HG02588 (cell line): ENCODE measurements around the gene CROCC.

Experiments
- ATAC-seq: cut with Tn5 transposase; IDR thresholded peaks from one replicate; pipeline ENCODE4 v1.9.1; 2021; ENCODE audit warnings: mild to moderate bottlenecking, moderate library complexity; ENCODE audit not compliant: unreplicated experiment

The CROCC gene

GRCh38 chr1:16982902-16983301 is 61.2 kb downstream of the CROCC start:
- no peak for ATAC-seq

- ATAC-seq = no peak
Measured at GRCh38 chr1:16983649-16984048, 61.9 kb downstream of the CROCC start.

GRCh38 chr1:16984717-16985116 is 63.0 kb downstream of the CROCC start:
- no peak for ATAC-seq

- no peak for ATAC-seq
Measured at GRCh38 chr1:16986113-16986512, 64.4 kb downstream of the CROCC start.

- no peak for ATAC-seq
Measured at GRCh38 chr1:16986560-16986959, 64.8 kb downstream of the CROCC start.

GRCh38 chr1:16986962-16987361 is 65.2 kb downstream of the CROCC start:
- ATAC-seq = no peak

- no peak for ATAC-seq
Measured at GRCh38 chr1:16988210-16988609, 66.5 kb downstream of the CROCC start.

GRCh38 chr1:16989676-16990391 is 68.1 kb downstream of the CROCC start:
- ATAC-seq = no peak

- ATAC-seq = no peak
Measured at GRCh38 chr1:16991571-16991970, 69.8 kb downstream of the CROCC start.

- no peak for ATAC-seq
Measured at GRCh38 chr1:16992102-16992501, 70.4 kb downstream of the CROCC start.

- no peak for ATAC-seq
Measured at GRCh38 chr1:16992675-16993074, 70.9 kb downstream of the CROCC start.

GRCh38 chr1:16993521-16994038 is 71.8 kb downstream of the CROCC start:
- no peak for ATAC-seq

GRCh38 chr1:16996845-16997244 is 75.1 kb downstream of the CROCC start:
- no peak for ATAC-seq

GRCh38 chr1:16998589-16998988 is 76.9 kb downstream of the CROCC start:
- no peak for ATAC-seq

- ATAC-seq = no peak
Measured at GRCh38 chr1:16999863-17000262, 78.1 kb downstream of the CROCC start.

- ATAC-seq = no peak
Measured at GRCh38 chr1:17001760-17002523, 80.2 kb downstream of the CROCC start.

GRCh38 chr1:17002524-17002902 is 80.8 kb downstream of the CROCC start:
- ATAC-seq = no peak

- ATAC-seq = no peak
Measured at GRCh38 chr1:17004466-17005364, 83.0 kb downstream of the CROCC start.

- no peak for ATAC-seq
Measured at GRCh38 chr1:17005365-17005740, 83.6 kb downstream of the CROCC start.

- no peak for ATAC-seq
Measured at GRCh38 chr1:17007121-17007520, 85.4 kb downstream of the CROCC start.

GRCh38 chr1:17008208-17008855 is 86.6 kb downstream of the CROCC start:
- ATAC-seq = no peak
